GM12891 (cell line): Measurements from ENCODE around the gene GGT7.

Experiments used
- PAX5 ChIP-seq: IDR thresholded peaks from 2 replicates; pipeline ENCODE4 v1.6.1; 2011; ENCODE audit warnings: low read length, moderate library complexity, mild to moderate bottlenecking; ENCODE audit not compliant: insufficient read depth, severe bottlenecking
- POLR2A ChIP-seq: IDR thresholded peaks from 2 replicates; pipeline ENCODE4 v1.6.1; 2011; ENCODE audit warnings: low read depth, low read length, control low read depth
- POLR2AphosphoS5 ChIP-seq: IDR thresholded peaks from 2 replicates; pipeline ENCODE4 v1.6.1; 2011; ENCODE audit warnings: low read depth, low read length, control low read depth
- POU2F2 ChIP-seq: IDR thresholded peaks from 2 replicates; pipeline ENCODE4 v1.6.1; 2011; ENCODE audit warnings: low read depth, mild to moderate bottlenecking, control low read depth, low read length, moderate library complexity
- SPI1 ChIP-seq: IDR thresholded peaks from 2 replicates; pipeline ENCODE4 v1.6.1; 2011; ENCODE audit warnings: low read depth, low read length, control low read depth
- TAF1 ChIP-seq: IDR thresholded peaks from 2 replicates; pipeline ENCODE4 v1.6.1; 2011; ENCODE audit warnings: low read depth, low read length, control low read depth

DNA sequence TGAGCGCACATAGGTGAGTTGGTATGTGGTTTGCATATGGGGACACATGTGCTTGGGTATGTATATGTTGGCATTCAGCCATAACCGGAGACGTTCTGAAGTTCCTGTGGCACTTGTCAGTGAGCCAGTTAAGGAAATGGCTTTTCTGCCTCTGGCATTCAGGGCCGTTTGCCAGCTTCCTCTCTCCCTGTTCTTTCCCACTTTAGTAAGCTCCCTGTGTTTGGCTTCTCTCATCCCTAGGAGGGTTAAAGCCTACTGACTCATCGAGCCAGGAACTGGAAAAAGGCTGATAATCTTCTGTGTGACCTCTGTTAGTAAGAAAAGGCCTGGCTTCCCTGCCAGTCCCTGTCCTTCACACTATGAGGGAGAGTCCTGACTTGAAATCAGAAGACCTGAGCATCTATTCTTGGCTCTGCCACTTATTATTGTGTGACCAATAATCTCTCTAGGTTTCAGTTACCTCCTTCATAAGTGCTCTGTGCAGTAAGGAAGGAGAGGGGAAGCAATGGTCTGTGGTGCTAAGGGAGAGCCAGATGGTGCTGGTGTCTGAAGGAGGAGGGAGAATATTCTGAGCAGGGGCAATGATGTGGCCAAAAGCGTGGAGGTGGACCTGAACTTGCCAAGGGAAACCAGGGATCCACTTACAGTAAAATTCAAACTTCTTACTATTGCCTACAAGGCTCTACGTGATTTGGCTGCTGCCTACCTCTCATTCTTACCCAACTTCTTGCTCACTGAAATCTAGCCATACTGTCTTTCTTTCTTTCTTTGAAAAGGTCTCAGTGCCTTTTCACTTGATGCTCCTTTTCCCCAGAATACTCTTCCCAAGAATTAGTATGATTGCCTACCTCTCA lies 35.2 kb upstream of the GGT7 start:
- no peak for TF ChIP-seq SPI1
- no peak for TF ChIP-seq POLR2A
- no peak for TF ChIP-seq TAF1
- TF ChIP-seq PAX5: no peak
- TF ChIP-seq POLR2AphosphoS5: no peak
- TF ChIP-seq POU2F2: no peak
